ENCODE results near the gene GFI1B.
"Not testable (repeated sequence)": the region's sequence is repeated elsewhere in the genome, so short reads cannot be mapped to it uniquely, and the experiment has no call there.

The GFI1B gene

DNA sequence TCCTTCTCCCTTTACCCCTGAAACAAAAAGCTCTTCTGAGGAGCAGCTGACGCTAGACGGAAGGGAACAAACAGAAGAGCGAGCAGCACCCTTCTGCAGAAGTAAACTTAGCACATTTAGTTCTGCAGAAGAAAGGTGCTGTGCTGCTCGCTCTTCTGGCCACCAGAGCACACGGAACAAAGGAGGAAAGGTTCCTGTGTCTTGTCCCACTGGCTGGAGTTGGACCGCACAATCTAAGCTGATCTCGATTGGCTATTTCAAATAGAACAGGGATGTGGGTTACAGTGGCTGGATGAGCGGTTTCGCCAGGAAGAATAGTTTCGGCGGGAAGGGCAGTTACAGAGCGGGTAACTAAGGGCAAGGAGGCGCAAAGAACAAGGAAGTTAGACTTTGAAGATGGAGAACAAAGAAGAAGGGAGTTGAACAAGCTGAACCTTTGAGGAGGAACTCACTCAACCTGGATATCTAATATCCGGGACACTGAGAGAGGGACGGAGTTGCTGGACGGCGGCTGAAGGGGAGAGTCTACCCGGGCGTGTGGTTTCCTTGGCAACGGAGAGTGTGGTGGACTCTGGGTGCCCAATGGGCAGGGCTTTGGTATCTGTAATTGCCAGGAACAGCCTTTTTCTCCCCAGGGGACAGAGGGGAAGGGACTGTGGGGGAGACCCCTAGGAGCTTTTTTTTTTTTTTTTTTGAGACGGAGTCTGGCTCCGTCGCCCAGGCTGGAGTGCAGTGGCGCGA is 59.5 kb downstream of the GFI1B start:
- Histone ChIP-seq H3K9ac (ENCODE audit: low read depth, low read length, poor library complexity, severe bottlenecking) (peak overlapping the region; percentile 28), H3K9me3 (ENCODE audit: insufficient read depth, low read depth, low read length) (no peaks in the 10 kb centered on the region), H3K4me2 (ENCODE audit: low read depth, low read length, poor library complexity, severe bottlenecking) (peak overlapping the region; percentile 98), H2AFZ (ENCODE audit: low read length) (no peak overlapping the region), H3K27me3 (ENCODE audit: insufficient read depth, low read length, poor library complexity, severe bottlenecking) (no peaks in the 10 kb centered on the region), H3K4me3 (ENCODE audit: low read length, poor library complexity, severe bottlenecking) (no peak overlapping the region), H4K20me1 (ENCODE audit: insufficient read depth, low read length, poor library complexity, severe bottlenecking) (peaks cover 46% of the 10 kb centered on the region), H3K9me2 (replicated peaks; ENCODE audit: low read depth, low read length) (no peaks in the 10 kb centered on the region), H3K79me2 (ENCODE audit: insufficient read depth, low read length) (peaks cover 88% of the 10 kb centered on the region), H3K36me3 (ENCODE audit: insufficient read depth, low read length) (peaks cover 19% of the 10 kb centered on the region; the same call in 1 of the 2 replicates), H3K4me1 (ENCODE audit: insufficient read depth, low read length, poor library complexity, severe bottlenecking) (peaks cover 27% of the 10 kb centered on the region), H3F3A (ENCODE audit: low read depth) (no peaks in the 10 kb centered on the region)
- no peak for TF ChIP-seq EZH2phosphoT487 (IDR thresholded peaks at IDR 0.05; ENCODE audit: borderline replicate concordance)
- TF ChIP-seq, protein P1, sequence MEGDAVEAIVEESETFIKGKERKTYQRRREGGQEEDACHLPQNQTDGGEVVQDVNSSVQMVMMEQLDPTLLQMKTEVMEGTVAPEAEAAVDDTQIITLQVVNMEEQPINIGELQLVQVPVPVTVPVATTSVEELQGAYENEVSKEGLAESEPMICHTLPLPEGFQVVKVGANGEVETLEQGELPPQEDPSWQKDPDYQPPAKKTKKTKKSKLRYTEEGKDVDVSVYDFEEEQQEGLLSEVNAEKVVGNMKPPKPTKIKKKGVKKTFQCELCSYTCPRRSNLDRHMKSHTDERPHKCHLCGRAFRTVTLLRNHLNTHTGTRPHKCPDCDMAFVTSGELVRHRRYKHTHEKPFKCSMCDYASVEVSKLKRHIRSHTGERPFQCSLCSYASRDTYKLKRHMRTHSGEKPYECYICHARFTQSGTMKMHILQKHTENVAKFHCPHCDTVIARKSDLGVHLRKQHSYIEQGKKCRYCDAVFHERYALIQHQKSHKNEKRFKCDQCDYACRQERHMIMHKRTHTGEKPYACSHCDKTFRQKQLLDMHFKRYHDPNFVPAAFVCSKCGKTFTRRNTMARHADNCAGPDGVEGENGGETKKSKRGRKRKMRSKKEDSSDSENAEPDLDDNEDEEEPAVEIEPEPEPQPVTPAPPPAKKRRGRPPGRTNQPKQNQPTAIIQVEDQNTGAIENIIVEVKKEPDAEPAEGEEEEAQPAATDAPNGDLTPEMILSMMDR (conservative IDR thresholded peaks at IDR 0.05; ENCODE audit: low read length), result no peak

DNA sequence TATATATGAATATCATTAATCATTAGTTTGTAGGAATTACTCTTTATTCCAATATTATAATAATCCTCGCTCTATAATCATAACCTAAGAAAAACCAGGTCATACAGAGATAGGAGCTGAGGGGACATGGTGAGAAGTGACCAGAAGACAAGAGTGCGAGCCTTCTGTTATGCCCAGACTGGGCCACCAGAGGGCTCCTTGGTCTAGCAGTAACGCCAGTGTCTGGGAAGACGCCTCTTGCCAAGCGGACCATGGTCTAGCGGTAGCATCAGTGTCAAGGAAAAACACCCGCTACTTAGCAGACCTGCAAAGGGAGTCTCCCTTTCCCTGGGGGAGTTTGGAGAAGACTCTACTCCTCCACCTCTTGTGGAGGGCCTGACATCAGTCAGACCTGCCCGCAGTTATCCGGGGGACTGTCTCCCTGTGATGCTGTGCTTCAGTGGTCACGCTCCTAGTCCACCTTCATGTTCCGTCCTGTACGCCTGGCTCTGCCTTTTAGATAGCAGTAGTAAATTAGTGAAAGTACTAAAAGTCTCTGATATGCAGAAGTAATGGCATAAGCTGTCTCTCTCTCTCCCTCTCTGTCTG is 62.5 kb downstream of the GFI1B start:
- H3K27me3 ChIP-seq (ENCODE audit: insufficient read depth, low read length, poor library complexity, severe bottlenecking); H3F3A ChIP-seq (ENCODE audit: low read depth); H3K9me2 ChIP-seq (replicated peaks; ENCODE audit: low read depth, low read length); H3K4me1 ChIP-seq (ENCODE audit: insufficient read depth, low read length, poor library complexity, severe bottlenecking); H3K9ac ChIP-seq (ENCODE audit: low read depth, low read length, poor library complexity, severe bottlenecking); H3K4me3 ChIP-seq (ENCODE audit: low read length, poor library complexity, severe bottlenecking); H3K4me2 ChIP-seq (ENCODE audit: low read depth, low read length, poor library complexity, severe bottlenecking); H3K9me3 ChIP-seq (ENCODE audit: insufficient read depth, low read depth, low read length); H2AFZ ChIP-seq (ENCODE audit: low read length): not testable (repeated sequence)
- Histone ChIP-seq H3K36me3 (ENCODE audit: insufficient read depth, low read length) (peaks cover 49% of the 10 kb centered on the region; the same call in 1 of the 2 replicates), H4K20me1 (ENCODE audit: insufficient read depth, low read length, poor library complexity, severe bottlenecking) (peaks cover 32% of the 10 kb centered on the region), H3K79me2 (ENCODE audit: insufficient read depth, low read length) (peaks cover 57% of the 10 kb centered on the region)
- TF ChIP-seq, protein P1 (conservative IDR thresholded peaks at IDR 0.05; ENCODE audit: low read length), result peak; percentile 64

Measured in Loucy (cell line).